SIG-M5 treated with dmso at 0.1 percent for 504 hours (cell line): ENCODE data around the gene NLRP4.
A peak's percentile ranks its signal among the peaks of the same experiment; 100 is the strongest.

Source experiments
- DNase-seq: peaks from one replicate; lab custom pipeline; 2025; ENCODE audit not compliant: unreplicated experiment; lab: John Stamatoyannopoulos, UW

Gene NLRP4, protein sequence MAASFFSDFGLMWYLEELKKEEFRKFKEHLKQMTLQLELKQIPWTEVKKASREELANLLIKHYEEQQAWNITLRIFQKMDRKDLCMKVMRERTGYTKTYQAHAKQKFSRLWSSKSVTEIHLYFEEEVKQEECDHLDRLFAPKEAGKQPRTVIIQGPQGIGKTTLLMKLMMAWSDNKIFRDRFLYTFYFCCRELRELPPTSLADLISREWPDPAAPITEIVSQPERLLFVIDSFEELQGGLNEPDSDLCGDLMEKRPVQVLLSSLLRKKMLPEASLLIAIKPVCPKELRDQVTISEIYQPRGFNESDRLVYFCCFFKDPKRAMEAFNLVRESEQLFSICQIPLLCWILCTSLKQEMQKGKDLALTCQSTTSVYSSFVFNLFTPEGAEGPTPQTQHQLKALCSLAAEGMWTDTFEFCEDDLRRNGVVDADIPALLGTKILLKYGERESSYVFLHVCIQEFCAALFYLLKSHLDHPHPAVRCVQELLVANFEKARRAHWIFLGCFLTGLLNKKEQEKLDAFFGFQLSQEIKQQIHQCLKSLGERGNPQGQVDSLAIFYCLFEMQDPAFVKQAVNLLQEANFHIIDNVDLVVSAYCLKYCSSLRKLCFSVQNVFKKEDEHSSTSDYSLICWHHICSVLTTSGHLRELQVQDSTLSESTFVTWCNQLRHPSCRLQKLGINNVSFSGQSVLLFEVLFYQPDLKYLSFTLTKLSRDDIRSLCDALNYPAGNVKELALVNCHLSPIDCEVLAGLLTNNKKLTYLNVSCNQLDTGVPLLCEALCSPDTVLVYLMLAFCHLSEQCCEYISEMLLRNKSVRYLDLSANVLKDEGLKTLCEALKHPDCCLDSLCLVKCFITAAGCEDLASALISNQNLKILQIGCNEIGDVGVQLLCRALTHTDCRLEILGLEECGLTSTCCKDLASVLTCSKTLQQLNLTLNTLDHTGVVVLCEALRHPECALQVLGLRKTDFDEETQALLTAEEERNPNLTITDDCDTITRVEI

DNA sequence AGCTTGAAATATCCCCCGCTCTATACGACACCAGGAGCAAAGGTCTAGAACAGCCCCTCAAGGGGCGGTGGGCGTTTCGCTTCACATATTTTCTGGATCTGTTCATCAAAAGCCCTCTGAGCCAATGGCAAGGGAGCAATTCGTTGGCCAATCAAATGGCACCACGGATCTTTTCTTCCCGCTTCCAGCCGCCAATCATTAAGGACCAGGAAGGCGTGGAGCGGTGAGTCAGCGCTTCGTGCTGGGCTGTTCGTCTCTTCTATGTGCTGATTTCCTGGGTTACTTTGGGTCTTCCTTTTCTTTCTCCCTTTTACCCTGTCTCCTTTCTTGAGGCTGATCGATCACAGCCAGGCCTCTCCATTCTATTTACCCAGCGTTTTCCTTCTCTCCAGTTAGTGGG lies at the start of gene NLRP4:
TSS of gene NLRP4 (plus strand) at position 201 of the 400 bp plus-strand sequence. CDS start 15,541 bp downstream, outside the sequence.
- DNase-seq: no peak

GRCh38 chr19:55795021-55795420 lies 41.3 kb upstream of the NLRP4 start:
- no peak for DNase-seq

- DNase-seq: no peak
These were observed 34.9 kb upstream of the NLRP4 start for GRCh38 chr19:55801416-55801815.

DNA sequence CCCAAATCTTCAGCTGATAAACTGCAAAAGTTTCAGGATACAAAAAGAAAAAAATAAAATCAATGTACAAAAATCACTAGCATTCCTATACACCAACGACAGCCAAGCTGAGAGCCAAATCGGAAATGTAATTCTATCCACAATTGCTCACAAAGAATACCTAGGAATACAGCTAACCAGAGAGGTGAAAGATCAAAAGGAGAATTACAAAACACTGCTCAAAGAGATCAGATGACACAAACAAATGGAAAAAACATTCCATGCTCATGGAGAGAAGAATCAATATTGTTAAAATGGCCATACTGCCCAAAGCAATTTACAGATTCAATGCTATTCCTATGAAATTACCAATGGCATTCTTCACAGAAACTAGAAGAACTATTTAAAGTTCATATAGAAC lies 34.1 kb upstream of the NLRP4 start:
- DNase-seq: no peak

- DNase-seq: peak; percentile 34
These were observed 26.8 kb upstream of the NLRP4 start for GRCh38 chr19:55809381-55810058.

GRCh38 chr19:55811340-55811739 lies 25.0 kb upstream of the NLRP4 start:
- DNase-seq: no peak

GRCh38 chr19:55812449-55812848 lies 23.9 kb upstream of the NLRP4 start:
- DNase-seq: no peak

DNA sequence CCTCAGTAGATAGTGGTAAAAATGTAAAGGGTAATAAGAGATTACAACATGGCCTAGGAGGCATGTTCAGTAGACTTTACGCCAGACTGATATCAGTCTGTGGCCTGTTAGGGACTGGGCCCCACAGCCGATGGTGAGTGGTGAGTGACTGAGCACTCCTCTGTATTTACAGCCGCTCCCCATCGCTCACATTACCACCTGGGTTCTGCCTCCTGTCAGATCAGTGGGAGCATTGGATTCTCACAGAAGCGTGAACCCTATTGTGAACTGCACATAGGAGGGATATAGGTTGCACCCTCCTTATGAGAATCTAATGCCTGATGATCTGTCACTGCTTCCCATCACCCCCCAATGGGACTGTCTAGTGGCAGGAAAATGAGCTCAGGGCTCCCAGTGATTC lies 22.4 kb upstream of the NLRP4 start:
- DNase-seq: no peak

DNA sequence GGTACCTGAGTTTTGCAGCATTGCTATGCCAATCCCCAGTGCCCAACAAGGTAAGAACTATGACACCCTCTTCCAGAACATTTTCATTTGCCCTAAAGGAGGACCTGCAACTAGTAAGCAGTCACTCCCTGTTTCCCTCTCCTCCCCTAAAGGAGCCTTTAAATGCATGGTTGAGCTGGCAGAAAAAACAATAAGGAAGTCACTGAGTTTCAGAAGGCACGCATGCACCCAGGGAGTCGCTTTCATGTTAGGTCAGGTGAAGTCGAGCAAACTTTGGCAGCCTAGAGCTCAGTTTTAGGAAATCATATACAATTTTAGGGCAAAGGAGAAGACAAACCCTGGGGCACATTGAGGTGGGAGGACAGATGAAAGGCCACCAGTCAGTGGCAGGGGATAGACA lies 16.3 kb upstream of the NLRP4 start:
- DNase-seq: no peak

GRCh38 chr19:55830656-55831055 lies 5.7 kb upstream of the NLRP4 start:
- no peak for DNase-seq

DNA sequence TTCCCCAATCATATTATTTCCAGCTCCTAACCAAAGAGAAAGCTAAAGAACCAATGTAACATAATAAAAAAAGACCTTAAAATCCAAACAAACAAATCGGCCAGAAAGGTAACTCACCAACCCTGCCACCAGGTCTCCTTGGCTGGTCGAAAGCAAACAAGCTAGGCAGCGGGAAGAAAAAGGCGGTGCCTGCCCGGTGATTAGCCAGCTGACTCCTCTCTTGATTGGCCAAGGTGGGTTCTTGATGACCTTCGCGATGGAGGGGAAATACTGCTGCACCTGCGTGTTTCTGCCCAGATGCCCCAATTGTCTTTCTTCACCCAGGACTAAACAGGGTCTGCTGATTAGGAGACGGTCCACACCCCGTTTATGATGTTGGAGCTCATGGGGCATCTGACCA lies 4.5 kb upstream of the NLRP4 start, which contains the start of gene NLRP11:
TSS of gene NLRP11 (minus strand) at position 154 of the 400 bp plus-strand sequence. CDS start 13,825 bp downstream, outside the sequence.
- no peak for DNase-seq

- no peak for DNase-seq
These were observed 3.7 kb upstream of the NLRP4 start for GRCh38 chr19:55832676-55833075.

GRCh38 chr19:55838251-55838650 lies 1.9 kb downstream of the NLRP4 start:
- DNase-seq: no peak

DNA sequence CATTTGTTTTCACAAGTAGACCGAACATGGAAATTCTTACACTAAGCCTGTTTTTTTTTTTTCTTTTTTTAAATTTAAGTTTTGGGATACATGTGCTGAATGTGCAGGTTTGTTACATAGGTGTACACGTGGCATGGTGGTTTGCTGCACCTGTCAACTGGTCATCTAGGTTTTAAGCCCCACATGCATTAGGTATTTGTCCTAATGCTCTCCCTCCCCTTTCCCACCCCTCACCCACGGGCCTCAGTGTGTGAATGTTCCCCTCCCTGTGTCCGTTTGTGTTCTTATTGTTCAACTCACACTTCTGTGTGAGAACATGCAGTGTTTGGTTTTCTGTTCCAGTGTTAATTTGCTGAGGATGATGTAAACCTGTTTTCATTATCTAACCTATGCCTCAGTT lies 2.6 kb downstream of the NLRP4 start:
- DNase-seq: no peak

DNA sequence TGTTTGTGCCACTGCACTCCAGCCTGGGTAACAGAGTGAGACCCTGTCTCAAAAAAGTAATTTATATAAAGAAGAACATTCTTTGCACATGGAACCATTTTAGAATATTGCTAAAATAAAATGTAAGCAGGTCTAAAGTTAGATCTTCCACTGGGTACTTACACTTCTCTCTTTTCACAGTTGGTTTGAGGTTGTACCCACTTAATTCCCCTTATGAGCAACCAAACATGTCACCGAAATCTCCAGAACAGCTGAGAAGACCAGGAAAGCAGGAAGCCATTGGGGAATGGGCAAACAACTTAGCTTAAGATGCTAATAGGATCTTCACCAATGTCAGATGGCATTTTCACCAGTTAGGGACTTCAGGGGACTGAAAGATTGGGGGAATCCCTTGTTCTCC lies 18.8 kb downstream of the NLRP4 start:
- DNase-seq: no peak

- no peak for DNase-seq
These were observed 20.8 kb downstream of the NLRP4 start for GRCh38 chr19:55857149-55857548.

GRCh38 chr19:55857974-55858373 lies 21.6 kb downstream of the NLRP4 start:
- no peak for DNase-seq

DNA sequence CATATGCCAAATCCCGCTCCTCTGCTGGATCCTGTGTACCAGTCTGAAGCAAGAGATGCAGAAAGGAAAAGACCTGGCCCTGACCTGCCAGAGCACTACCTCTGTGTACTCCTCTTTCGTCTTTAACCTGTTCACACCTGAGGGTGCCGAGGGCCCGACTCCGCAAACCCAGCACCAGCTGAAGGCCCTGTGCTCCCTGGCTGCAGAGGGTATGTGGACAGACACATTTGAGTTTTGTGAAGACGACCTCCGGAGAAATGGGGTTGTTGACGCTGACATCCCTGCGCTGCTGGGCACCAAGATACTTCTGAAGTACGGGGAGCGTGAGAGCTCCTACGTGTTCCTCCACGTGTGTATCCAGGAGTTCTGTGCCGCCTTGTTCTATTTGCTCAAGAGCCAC lies 22.1 kb downstream of the NLRP4 start:
- DNase-seq: no peak

- DNase-seq: no peak
These were observed 22.6 kb downstream of the NLRP4 start for GRCh38 chr19:55858969-55859368.

DNA sequence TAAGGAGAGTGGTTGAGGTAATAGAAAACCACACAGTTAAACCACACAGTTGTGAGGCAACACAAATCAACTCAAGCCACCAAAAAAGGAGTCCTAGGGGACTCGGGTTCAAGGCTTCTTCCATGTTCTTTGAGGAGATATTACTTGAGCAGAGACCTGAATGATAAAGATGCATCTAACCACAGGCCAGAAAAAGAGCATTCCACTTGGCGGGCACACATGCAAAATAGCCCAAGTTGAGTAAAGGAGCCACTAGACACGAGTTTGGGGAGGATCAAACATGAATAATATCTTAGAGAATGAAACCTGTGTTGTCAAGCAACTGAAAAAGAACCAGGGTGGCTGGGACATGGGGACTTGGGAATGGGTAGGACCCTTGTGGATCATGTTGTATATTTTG lies 30.2 kb downstream of the NLRP4 start:
- DNase-seq: no peak

DNA sequence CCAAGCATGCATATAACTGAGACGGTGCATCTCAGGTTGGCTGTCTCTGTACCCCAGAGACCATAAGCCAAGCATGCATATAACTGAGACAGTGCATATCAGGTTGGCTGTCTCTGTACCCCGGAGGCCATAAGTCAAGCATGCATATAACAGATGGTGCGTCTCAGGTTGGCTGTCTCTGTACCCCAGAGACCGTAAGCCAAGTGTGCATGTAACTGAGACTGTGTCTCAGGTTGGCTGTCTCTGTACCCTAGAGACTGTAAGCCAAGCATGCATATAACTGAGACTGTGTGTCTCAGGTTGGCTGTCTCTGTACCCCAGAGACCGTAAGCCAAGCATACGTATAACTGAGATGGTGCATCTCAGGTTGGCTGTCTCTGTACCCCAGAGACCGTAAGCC lies 30.8 kb downstream of the NLRP4 start:
- DNase-seq: no peak
